HCT116 (cell line): Measurements from ENCODE around the gene ZNF423. TPM values are rescaled to one million over a fixed set of nuclear protein-coding genes. Genes with fewer than 3 reads are reported as not detected.

Experiments used
- ATAC-seq: fragments of 200-7000 bp; cut with Tn5 transposase; 2 replicates; pipeline ENCODE4 v1.9.1; 2020; ENCODE audit warnings: mild to moderate bottlenecking, moderate library complexity
- BruUV-seq: library from RNA; stranded (reverse); fragments of 400-500 nt; replicated peaks from 2 replicates; lab custom pipeline; 2021; lab: Mats Ljungman, UMichigan
- CTCF ChIA-PET: fragments of 300-600 bp; sonication (Branson Sonifier 250); formaldehyde crosslinking; loops from one replicate; lab custom pipeline; 2021; ENCODE audit warnings: antibody characterized with exemption; lab: Charles Lee
- POLR2A ChIA-PET: fragments of 300-600, 350-600 bp; sonication (Branson Sonifier 250); formaldehyde crosslinking; loops from one replicate; lab custom pipeline; 2021; ENCODE audit warnings: antibody characterized with exemption; lab: Charles Lee
- RAD21 ChIA-PET, 2 experiments: fragments of 300-600 bp; sonication (Branson Sonifier 250); formaldehyde crosslinking; loops; one replicate each; lab custom pipeline; 2023; ENCODE audit warnings: low total read pairs in 2 of 2; ENCODE audit not compliant: uncharacterized antibody in 2 of 2, unreplicated experiment in 2 of 2, low non-redundant PET in 1 of 2; lab: Charles Lee
- DNase-seq: peaks from one replicate; pipeline ENCODE4 v3.0.0-alpha.2; 2010; ENCODE audit warnings: low read depth, low spot score
- H2AFZ ChIP-seq: fragments of 200-600 bp; shearing (Covaris generic), sonication (generic); 2 replicates; pipeline ENCODE4 v1.6.1; 2017; ENCODE audit warnings: low read depth, mixed run types, mixed read lengths, antibody characterized with exemption, low read length; ENCODE audit not compliant: poor library complexity, severe bottlenecking
- H3K27ac ChIP-seq: 2 replicates; pipeline ENCODE4 v1.5.1; 2012; ENCODE audit warnings: low read depth, low read length
- H3K27me3 ChIP-seq: fragments of 200-600 bp; sonication (generic); 2 replicates; pipeline ENCODE4 v1.6.1; 2016; ENCODE audit warnings: mixed run types, low read length, mixed read lengths; ENCODE audit not compliant: insufficient read depth
- H3K36me3 ChIP-seq, 2 experiments: fragments of 200-500 bp in 1 of 2; fragments of 200-600 bp in 1 of 2; sonication (Bioruptor generic) in 1 of 2; sonication (generic) in 1 of 2; 2 replicates each; pipeline versions ENCODE4 v1.5.1 to v1.6.1; 2014 to 2016; ENCODE audit warnings: low read length in 2 of 2, inconsistent platforms in 1 of 2, mixed read lengths in 1 of 2, mixed run types in 1 of 2; ENCODE audit not compliant: insufficient read depth in 2 of 2, control insufficient read depth in 1 of 2
- H3K4me1 ChIP-seq, 2 experiments: fragments of 200-600 bp in 1 of 2; sonication (generic) in 1 of 2; 2 replicates each; pipeline versions ENCODE4 v1.5.1 to v1.6.1; 2012 to 2017; ENCODE audit warnings: low read length in 2 of 2, inconsistent platforms in 1 of 2, mild to moderate bottlenecking in 1 of 2, mixed read lengths in 1 of 2, mixed run types in 1 of 2, moderate library complexity in 1 of 2; ENCODE audit not compliant: insufficient read depth in 2 of 2, control insufficient read depth in 1 of 2
- H3K4me2 ChIP-seq: fragments of 200-600 bp; sonication (generic); 2 replicates; pipeline ENCODE4 v1.6.1; 2017; ENCODE audit warnings: mixed run types, low read length, mixed read lengths
- H3K4me3 ChIP-seq, 2 experiments: fragments of 200-600 bp in 1 of 2; sonication (generic) in 1 of 2; replicated peaks in 1 of 2; 2 replicates each; pipeline ENCODE4 v1.5.1; 2011 to 2016; ENCODE audit warnings: low read length in 2 of 2, control low read depth in 1 of 2, low read depth in 1 of 2, mild to moderate bottlenecking in 1 of 2, mixed read lengths in 1 of 2, mixed run types in 1 of 2
- H3K79me2 ChIP-seq: fragments of 200-600 bp; sonication (generic); 2 replicates; pipeline ENCODE4 v1.6.1; 2017; ENCODE audit warnings: mild to moderate bottlenecking, mixed run types, low read length, moderate library complexity, mixed read lengths; ENCODE audit not compliant: insufficient read depth
- H3K9ac ChIP-seq: fragments of 200-600 bp; sonication (generic); 2 replicates; pipeline ENCODE4 v1.6.1; 2016; ENCODE audit warnings: low read length, mixed read lengths
- H3K9me2 ChIP-seq: fragments of 200-600 bp; sonication (generic), shearing (Covaris generic); 2 replicates; pipeline ENCODE4 v1.6.1; 2017; ENCODE audit warnings: mixed run types, mild to moderate bottlenecking, moderate library complexity; ENCODE audit not compliant: insufficient read depth
- H3K9me3 ChIP-seq, 2 experiments: fragments of 200-500 bp in 1 of 2; fragments of 200-600 bp in 1 of 2; sonication (Bioruptor generic) in 1 of 2; sonication (generic) in 1 of 2; 2 replicates each; pipeline ENCODE4 v1.6.1; 2014 to 2017; ENCODE audit warnings: low read length in 2 of 2, mixed read lengths in 2 of 2, inconsistent platforms in 1 of 2, low read depth in 1 of 2, mild to moderate bottlenecking in 1 of 2, mixed run types in 1 of 2, moderate library complexity in 1 of 2; ENCODE audit not compliant: control insufficient read depth in 1 of 2, insufficient read depth in 1 of 2
- H4K20me1 ChIP-seq: fragments of 200-600 bp; sonication (generic), shearing (Covaris generic); 2 replicates; pipeline ENCODE4 v1.6.1; 2017; ENCODE audit warnings: mixed run types, mild to moderate bottlenecking, moderate library complexity; ENCODE audit not compliant: insufficient read depth
- CEBPB ChIP-seq: IDR thresholded peaks from 2 replicates; pipeline ENCODE4 v1.6.1; 2012; ENCODE audit warnings: low read depth
- ELF1 ChIP-seq: IDR thresholded peaks from 2 replicates; pipeline ENCODE4 v1.6.1; 2012; ENCODE audit warnings: low read depth, borderline replicate concordance
- JUND ChIP-seq: IDR thresholded peaks from 2 replicates; pipeline ENCODE4 v1.6.1; 2012
- MAX ChIP-seq: IDR thresholded peaks from 2 replicates; pipeline ENCODE4 v1.6.1; 2012
- POLR2A ChIP-seq: IDR thresholded peaks from 2 replicates; pipeline ENCODE4 v1.7.0; 2011; ENCODE audit warnings: borderline replicate concordance; ENCODE audit not compliant: insufficient read depth, insufficient read length; ENCODE audit errors: extremely low read depth
- REST ChIP-seq: IDR thresholded peaks from 2 replicates; pipeline ENCODE4 v1.6.1; 2012; ENCODE audit warnings: low read depth
- SIN3A ChIP-seq: IDR thresholded peaks from 2 replicates; pipeline ENCODE4 v1.6.1; 2012; ENCODE audit warnings: low read depth
- SP1 ChIP-seq: IDR thresholded peaks from 2 replicates; pipeline ENCODE4 v1.6.1; 2012; ENCODE audit warnings: low read depth
- ZBTB33 ChIP-seq: IDR thresholded peaks from 2 replicates; pipeline ENCODE4 v1.6.1; 2011; ENCODE audit warnings: mild to moderate bottlenecking, low read length, moderate library complexity; ENCODE audit not compliant: insufficient replicate concordance; ENCODE audit errors: extremely low read depth
- ZNF274 ChIP-seq: fragments of 200-500 bp; sonication (Bioruptor generic); IDR thresholded peaks from 2 replicates; pipeline ENCODE4 v1.6.1; 2014; ENCODE audit warnings: mild to moderate bottlenecking, low read depth, low read length, inconsistent platforms
- intact Hi-C: fragments of 100-400 bp; cut with micrococcal nuclease; formaldehyde crosslinking; loops from 2 replicates; pipeline ENCODE4 v1.10.0; 2022
- total RNA-seq: library from RNA; stranded (reverse); gene quantifications from one replicate; pipeline ENCODE4 v1.2.1, GENCODE V29; 2021; ENCODE audit not compliant: unreplicated experiment

Gene ZNF423
- total RNA-seq, 1 experiment from 2014 or later, result 0.22 TPM

- TF ChIP-seq CEBPB, result no peak
- no peak for TF ChIP-seq MAX
- no peak for TF ChIP-seq REST
- no peak for TF ChIP-seq SIN3A
- TF ChIP-seq ELF1, result no peak
- no peak for TF ChIP-seq ZNF274
- TF ChIP-seq POLR2A, result no peak
- TF ChIP-seq JUND, result no peak
- no peak for TF ChIP-seq SP1
- no peak for TF ChIP-seq ZBTB33
- Histone ChIP-seq H3K9ac (no peak overlapping the region), H3K4me1 (no peaks in the 10 kb centered on the region), H3K27ac (no peak overlapping the region), H3K4me3 (no peak overlapping the region), H3K9me2 (no peaks in the 10 kb centered on the region), H3K79me2 (no peaks in the 10 kb centered on the region), H2AFZ (no peak overlapping the region), H4K20me1 (no peaks in the 10 kb centered on the region), H3K4me2 (no peak overlapping the region), H3K27me3 (peaks cover 29% of the 10 kb centered on the region), H3K36me3 (no peaks in the 10 kb centered on the region), H3K9me3 (no peaks in the 10 kb centered on the region)
- ATAC-seq (no peak), DNase-seq (no peak)
- RAD21 ChIA-PET, result interaction anchor here in 1 of 2 experiments (1.3 kb wide), 1 partner anchor 393 kb away, joined by 3 read pairs; no protein-coding TSS in a partner anchor
- no TSS peak for BruUV-seq
- intact Hi-C loops, result no loop called here
- POLR2A ChIA-PET, result no interaction called here
- CTCF ChIA-PET, result no interaction called here
Measured at GRCh38 chr16:49800876-49801275, 55.0 kb downstream of the ZNF423 start.
